ENCODE results near the gene TNFAIP6.

Gene TNFAIP6

DNA sequence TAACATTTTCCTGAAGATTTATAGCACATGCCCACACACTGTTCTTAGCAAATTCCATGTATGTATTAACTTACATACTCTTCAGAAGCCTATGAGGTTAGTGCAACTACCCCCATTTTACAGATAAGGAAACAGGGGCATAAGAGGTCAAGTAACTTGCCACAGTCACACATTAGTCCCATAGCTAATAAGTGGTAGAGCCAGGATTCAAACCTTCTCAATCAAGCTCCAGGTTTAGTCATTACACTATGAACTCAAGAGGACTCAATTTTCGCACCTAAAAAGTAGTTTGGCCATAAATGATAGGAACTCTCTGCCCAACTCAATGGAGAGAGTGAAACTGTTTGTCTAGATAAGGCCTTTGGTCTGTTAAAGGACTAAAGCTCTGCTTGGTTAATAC, 42.6 kb downstream of the TNFAIP6 start:
- TF ChIP-seq ZC3H10 (CRISPR knock-in tag; IDR thresholded peaks at IDR 0.05), result no peak
- TF ChIP-seq CSDC2 (CRISPR knock-in tag; IDR thresholded peaks at IDR 0.05), result no peak
- TF ChIP-seq OSR1 (CRISPR knock-in tag; IDR thresholded peaks at IDR 0.05), result no peak
- TF ChIP-seq GLIS3 (CRISPR knock-in tag; IDR thresholded peaks at IDR 0.05), result no peak
- TF ChIP-seq, protein P1, sequence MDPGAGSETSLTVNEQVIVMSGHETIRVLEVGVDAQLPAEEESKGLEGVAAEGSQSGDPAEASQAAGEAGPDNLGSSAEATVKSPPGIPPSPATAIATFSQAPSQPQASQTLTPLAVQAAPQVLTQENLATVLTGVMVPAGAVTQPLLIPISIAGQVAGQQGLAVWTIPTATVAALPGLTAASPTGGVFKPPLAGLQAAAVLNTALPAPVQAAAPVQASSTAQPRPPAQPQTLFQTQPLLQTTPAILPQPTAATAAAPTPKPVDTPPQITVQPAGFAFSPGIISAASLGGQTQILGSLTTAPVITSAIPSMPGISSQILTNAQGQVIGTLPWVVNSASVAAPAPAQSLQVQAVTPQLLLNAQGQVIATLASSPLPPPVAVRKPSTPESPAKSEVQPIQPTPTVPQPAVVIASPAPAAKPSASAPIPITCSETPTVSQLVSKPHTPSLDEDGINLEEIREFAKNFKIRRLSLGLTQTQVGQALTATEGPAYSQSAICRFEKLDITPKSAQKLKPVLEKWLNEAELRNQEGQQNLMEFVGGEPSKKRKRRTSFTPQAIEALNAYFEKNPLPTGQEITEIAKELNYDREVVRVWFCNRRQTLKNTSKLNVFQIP (CRISPR knock-in tag; IDR thresholded peaks at IDR 0.05; ENCODE audit: borderline replicate concordance, low read depth), result no peak
- no peak for TF ChIP-seq ESRRG (CRISPR knock-in tag; IDR thresholded peaks at IDR 0.05)
- TF ChIP-seq TCF4 (CRISPR knock-in tag; IDR thresholded peaks at IDR 0.05; ENCODE audit: borderline replicate concordance), result no peak
- no peak for TF ChIP-seq RARB (CRISPR knock-in tag; IDR thresholded peaks at IDR 0.05)
- TF ChIP-seq ZNF8 (CRISPR knock-in tag; IDR thresholded peaks at IDR 0.05), result no peak
- TF ChIP-seq ZFP30 (CRISPR knock-in tag; IDR thresholded peaks at IDR 0.05), result no peak
- TF ChIP-seq, protein P2, sequence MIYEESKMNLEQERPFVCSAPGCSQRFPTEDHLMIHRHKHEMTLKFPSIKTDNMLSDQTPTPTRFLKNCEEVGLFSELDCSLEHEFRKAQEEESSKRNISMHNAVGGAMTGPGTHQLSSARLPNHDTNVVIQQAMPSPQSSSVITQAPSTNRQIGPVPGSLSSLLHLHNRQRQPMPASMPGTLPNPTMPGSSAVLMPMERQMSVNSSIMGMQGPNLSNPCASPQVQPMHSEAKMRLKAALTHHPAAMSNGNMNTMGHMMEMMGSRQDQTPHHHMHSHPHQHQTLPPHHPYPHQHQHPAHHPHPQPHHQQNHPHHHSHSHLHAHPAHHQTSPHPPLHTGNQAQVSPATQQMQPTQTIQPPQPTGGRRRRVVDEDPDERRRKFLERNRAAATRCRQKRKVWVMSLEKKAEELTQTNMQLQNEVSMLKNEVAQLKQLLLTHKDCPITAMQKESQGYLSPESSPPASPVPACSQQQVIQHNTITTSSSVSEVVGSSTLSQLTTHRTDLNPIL (CRISPR knock-in tag; IDR thresholded peaks at IDR 0.05; ENCODE audit: low read depth), result no peak
- TF ChIP-seq, protein P3, sequence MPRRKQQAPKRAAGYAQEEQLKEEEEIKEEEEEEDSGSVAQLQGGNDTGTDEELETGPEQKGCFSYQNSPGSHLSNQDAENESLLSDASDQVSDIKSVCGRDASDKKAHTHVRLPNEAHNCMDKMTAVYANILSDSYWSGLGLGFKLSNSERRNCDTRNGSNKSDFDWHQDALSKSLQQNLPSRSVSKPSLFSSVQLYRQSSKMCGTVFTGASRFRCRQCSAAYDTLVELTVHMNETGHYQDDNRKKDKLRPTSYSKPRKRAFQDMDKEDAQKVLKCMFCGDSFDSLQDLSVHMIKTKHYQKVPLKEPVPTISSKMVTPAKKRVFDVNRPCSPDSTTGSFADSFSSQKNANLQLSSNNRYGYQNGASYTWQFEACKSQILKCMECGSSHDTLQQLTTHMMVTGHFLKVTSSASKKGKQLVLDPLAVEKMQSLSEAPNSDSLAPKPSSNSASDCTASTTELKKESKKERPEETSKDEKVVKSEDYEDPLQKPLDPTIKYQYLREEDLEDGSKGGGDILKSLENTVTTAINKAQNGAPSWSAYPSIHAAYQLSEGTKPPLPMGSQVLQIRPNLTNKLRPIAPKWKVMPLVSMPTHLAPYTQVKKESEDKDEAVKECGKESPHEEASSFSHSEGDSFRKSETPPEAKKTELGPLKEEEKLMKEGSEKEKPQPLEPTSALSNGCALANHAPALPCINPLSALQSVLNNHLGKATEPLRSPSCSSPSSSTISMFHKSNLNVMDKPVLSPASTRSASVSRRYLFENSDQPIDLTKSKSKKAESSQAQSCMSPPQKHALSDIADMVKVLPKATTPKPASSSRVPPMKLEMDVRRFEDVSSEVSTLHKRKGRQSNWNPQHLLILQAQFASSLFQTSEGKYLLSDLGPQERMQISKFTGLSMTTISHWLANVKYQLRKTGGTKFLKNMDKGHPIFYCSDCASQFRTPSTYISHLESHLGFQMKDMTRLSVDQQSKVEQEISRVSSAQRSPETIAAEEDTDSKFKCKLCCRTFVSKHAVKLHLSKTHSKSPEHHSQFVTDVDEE (CRISPR knock-in tag; IDR thresholded peaks at IDR 0.05), result no peak
- no peak for TF ChIP-seq ZFP3 (CRISPR knock-in tag; IDR thresholded peaks at IDR 0.05)
- TF ChIP-seq, protein P4, sequence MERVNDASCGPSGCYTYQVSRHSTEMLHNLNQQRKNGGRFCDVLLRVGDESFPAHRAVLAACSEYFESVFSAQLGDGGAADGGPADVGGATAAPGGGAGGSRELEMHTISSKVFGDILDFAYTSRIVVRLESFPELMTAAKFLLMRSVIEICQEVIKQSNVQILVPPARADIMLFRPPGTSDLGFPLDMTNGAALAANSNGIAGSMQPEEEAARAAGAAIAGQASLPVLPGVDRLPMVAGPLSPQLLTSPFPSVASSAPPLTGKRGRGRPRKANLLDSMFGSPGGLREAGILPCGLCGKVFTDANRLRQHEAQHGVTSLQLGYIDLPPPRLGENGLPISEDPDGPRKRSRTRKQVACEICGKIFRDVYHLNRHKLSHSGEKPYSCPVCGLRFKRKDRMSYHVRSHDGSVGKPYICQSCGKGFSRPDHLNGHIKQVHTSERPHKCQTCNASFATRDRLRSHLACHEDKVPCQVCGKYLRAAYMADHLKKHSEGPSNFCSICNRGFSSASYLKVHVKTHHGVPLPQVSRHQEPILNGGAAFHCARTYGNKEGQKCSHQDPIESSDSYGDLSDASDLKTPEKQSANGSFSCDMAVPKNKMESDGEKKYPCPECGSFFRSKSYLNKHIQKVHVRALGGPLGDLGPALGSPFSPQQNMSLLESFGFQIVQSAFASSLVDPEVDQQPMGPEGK (CRISPR knock-in tag; IDR thresholded peaks at IDR 0.05; ENCODE audit: borderline replicate concordance), result no peak
- TF ChIP-seq BACH2 (CRISPR knock-in tag; IDR thresholded peaks at IDR 0.05; ENCODE audit: borderline replicate concordance), result no peak

DNA sequence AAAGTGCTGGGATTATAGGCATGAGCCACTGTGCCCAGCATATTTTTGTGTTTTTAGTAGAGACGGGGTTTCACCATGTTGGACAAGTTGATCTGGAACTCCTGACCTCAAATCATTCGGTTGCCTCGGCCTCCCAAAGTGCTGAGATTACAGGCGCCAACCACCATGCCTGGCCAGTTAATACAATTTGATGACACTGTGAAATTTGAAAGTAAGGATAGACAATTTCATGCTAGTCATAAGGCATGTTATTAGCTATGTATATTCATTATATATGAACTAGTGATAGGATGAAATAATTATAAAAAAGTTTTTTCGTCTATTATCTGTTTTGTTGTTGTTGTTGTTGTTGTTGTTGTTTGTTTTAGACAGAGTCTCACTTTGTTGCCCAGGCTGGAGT, 43.8 kb downstream of the TNFAIP6 start:
- TF ChIP-seq TOX (CRISPR knock-in tag; IDR thresholded peaks at IDR 0.05; ENCODE audit: borderline replicate concordance), result no peak
- TF ChIP-seq, protein P3 (CRISPR knock-in tag; IDR thresholded peaks at IDR 0.05), result no peak
- no peak for ATAC-seq

More for the DNA sequence above, 42.6 kb downstream of the TNFAIP6 start:
- no peak for ATAC-seq

DNA sequence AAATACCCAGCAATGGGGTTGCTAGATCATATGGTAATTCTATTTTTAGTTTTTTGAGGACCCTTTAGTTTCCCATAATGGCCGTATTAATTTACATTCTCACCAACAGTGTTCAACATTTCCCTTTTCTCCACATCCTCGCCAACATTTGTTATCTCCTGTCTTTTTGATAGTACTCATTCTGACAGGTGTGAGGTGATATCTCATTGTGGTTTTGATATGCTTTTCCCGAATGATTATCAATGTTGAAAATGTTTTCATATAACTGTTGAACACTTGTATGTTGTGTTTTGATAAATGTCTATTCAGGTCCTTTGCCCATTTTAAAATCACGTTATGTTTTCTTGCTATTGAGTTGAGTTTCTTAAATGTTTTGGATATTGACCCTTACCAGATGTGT, 46.5 kb downstream of the TNFAIP6 start:
- no peak for TF ChIP-seq ISL1 (CRISPR knock-in tag; IDR thresholded peaks at IDR 0.05)
- TF ChIP-seq OSR1 (CRISPR knock-in tag; IDR thresholded peaks at IDR 0.05), result no peak
- TF ChIP-seq TCF4 (CRISPR knock-in tag; IDR thresholded peaks at IDR 0.05; ENCODE audit: borderline replicate concordance), result no peak
- TF ChIP-seq, protein P5, sequence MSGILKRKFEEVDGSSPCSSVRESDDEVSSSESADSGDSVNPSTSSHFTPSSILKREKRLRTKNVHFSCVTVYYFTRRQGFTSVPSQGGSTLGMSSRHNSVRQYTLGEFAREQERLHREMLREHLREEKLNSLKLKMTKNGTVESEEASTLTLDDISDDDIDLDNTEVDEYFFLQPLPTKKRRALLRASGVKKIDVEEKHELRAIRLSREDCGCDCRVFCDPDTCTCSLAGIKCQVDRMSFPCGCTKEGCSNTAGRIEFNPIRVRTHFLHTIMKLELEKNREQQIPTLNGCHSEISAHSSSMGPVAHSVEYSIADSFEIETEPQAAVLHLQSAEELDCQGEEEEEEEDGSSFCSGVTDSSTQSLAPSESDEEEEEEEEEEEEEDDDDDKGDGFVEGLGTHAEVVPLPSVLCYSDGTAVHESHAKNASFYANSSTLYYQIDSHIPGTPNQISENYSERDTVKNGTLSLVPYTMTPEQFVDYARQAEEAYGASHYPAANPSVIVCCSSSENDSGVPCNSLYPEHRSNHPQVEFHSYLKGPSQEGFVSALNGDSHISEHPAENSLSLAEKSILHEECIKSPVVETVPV (CRISPR knock-in tag; IDR thresholded peaks at IDR 0.05), result no peak
- no peak for TF ChIP-seq GLIS3 (CRISPR knock-in tag; IDR thresholded peaks at IDR 0.05)
- no peak for TF ChIP-seq ZFP30 (CRISPR knock-in tag; IDR thresholded peaks at IDR 0.05)
- no peak for TF ChIP-seq ZC3H10 (CRISPR knock-in tag; IDR thresholded peaks at IDR 0.05)
- no peak for TF ChIP-seq CSDC2 (CRISPR knock-in tag; IDR thresholded peaks at IDR 0.05)
- TF ChIP-seq BACH2 (CRISPR knock-in tag; IDR thresholded peaks at IDR 0.05; ENCODE audit: borderline replicate concordance), result no peak
- ATAC-seq, result no peak
